ENCODE data around the gene LRRFIP1. TPM values are rescaled to one million over a fixed set of nuclear protein-coding genes. Genes with fewer than 3 reads are reported as not detected.
A peak's percentile ranks its signal among the peaks of the same experiment; 100 is the strongest.
"Not testable (repeated sequence)": the region's sequence is repeated elsewhere in the genome, so short reads cannot be mapped to it uniquely, and the experiment has no call there.

Gene LRRFIP1
- total RNA-seq, 1 experiment from 2014 or later, result 29.9 TPM

DNA sequence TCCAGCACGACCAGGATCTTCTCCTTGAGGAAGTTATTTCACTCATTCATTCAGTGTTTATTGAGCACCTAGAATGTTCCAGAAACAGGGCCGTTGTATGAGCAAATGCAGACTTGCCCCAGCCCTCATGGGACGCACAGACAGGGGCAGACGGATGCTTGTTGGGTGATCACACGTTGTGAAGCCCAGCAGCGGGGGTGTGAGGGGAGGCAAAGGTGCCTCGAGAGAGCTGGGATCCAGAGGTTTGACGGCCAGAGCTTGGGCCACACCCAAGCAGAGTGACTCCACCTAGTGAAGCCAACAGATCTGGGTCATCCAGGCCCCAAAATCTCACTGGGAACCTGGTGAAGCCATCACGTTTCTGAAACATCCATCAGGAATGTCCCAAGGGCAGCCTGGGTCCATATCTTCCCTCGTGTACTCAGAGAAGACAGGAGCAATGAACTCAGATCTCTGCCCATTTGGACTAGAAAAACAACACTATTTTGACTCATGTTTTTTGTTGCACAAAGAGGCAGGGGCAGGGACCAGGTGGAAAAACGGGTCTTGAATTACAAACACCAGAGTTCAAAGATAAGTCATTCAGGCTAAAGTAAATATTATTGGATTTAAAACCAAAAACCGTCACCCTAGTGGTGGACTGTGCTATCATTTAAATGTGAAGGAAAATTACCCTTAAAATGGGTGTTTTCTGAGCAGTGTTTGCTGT is 116.3 kb downstream of the LRRFIP1 start:
- peak; percentile 43 for DNase-seq (ENCODE audit: low read depth)

DNA sequence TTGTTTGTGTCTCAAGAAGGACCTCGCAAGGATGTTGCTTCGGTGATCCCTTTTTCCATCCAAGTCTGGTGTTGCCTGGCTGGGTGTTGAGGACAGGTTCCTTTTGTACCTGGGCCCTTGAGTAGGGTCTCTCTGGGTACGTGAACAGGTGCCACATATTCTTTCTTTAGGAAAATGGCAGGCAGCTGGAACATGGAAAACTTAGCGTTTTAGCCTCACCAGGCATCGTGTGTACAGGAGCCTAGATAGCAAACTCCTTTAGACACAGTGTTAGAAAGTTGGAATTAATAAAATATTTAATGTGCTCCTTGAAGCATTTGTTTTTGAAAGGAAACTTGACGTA is 116.9 kb downstream of the LRRFIP1 start:
- DNase-seq (ENCODE audit: low read depth), result no peak

DNA sequence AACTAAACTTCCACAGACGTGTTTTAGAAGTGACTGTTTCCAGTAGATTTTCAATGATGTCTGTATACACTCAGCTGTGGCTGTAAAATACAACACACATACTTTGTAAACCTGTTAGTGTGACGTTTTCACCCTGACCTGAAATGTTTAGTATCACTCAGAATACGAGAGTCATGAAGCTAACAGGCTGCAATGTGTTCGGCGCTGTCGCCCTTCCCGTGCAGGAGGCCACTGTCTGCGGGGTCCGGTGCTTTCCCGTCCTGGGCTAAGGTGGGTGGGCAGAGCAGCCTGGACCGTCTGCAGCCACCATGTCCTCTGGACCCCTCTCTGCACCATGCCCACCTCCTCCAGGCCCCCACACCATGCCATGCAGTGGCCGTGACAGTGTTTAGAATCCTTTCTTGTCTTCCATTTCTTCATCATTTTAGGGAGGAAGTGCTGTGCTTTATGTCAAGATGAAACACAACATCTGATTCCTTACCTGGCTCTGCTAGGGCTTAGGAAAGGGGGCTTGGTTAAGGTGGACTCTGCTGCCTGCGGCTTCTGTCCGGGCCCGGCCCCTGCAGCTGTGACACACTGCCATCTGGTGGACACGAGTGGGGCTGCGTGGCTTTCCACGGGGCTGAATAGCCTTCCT is 117.3 kb downstream of the LRRFIP1 start:
- peak; percentile 36 for DNase-seq (ENCODE audit: low read depth)

DNA sequence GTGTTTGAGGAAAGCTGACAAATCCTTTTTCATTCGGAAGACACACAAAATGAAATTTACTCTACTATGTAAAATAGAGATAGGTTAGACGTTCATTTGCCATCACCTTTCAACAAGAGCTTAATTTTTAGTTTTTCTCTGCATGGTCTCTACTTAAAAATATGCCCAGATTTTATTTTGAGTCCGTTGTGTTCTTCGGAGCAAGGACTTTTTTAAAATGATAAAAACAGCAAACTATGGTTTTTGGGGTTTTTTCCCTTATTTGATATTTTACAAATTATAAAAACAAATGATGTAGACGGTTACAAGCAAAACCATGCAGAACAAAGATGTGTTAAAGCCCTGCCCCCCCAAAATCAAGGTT is 117.8 kb downstream of the LRRFIP1 start:
- no peak for DNase-seq (ENCODE audit: low read depth)

DNA sequence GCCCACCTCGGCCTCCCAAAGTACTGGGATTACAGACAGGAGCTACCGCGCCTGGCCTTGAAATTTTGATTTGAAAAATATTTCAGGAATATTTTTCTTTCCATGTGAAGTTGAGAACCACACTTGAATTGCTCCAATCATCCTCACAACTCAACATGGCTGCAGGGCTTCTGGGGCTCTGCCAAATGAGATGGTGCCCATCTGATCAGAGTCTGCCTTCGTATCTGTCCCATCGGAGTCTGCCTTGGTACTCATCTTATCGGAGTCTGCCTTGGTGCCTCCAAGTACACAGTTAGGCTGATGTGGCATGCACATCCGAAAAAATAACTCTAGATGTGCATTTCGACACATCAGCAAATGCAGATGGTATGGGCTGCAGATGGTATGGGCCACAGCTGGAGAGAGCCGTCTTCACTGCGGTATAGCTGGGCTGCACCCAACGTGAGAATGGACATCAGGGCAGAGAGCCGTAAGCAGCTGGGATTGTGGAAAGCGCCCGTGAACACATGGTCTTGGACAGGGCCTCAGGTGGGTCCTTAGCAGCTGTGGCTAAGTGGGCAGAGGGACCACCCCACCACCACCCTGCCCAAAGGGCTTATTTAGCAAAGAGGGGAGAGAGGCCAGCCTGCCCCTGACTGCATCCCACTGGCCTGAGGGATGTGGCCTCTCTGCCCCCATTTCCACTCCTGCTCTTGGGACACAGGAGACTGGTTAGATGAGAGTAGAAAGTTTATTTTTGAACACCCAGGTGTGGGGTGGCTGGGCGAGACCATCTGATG is 119.1 kb downstream of the LRRFIP1 start:
- DNase-seq (ENCODE audit: low read depth), result no peak

DNA sequence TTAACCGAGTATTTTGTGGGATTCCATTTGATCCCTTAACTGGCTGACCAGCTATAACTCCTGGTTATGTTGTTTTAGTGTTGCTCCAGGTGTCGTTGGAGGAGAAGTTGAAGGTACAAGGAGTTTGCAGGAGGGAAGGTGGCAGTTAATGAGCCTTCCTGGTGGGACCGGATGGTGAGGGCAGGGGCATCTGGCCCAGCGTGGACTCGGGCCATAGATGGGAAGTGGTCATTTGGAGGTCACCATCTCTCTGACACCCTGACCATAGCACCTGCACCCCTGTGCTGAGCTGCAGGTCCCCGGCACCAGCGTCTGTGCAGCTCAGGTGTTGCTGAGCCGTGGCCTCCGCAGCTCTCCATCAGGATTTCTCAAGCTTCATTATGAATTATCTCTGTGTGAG is 119.8 kb downstream of the LRRFIP1 start:
- no peak for DNase-seq (ENCODE audit: low read depth)

DNA sequence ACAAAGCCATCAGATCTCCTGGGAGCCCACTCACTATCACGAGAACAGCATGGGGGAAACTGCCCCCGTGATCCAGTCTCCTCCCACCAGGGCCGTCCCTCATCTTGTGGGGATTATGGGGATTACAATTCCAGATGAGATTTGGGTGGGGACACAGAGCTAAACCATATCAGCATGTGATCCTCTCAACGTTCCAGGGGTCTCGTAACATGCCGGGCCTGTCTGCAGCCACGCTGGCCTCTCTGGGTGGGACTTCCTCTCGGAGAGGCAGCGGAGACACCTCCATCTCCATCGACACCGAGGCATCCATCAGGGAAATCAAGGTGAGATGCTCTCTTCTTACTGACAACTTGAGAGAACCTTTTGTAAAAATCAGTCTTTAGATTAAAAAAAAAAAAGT is 121.6 kb downstream of the LRRFIP1 start:
- no peak for DNase-seq (ENCODE audit: low read depth)

DNA sequence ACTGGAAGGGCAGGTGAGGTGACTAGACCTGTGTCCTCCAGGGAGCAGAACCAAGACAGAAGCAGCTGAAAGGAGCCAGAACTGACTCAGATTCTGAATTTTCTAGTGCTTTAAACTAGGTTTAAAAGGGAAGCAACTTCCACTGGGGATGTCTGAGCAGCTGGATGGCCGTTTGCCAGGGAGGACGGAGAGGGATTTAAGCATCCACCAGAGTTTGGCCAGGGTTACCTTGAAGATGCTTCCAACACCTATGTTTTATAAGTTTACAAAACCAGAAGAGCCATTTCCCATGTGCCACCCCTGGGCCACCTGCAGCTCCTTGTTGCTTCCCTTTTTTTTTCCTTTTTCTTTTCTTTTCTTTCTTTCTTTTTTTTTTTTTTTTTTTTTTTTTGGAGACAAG is 122.6 kb downstream of the LRRFIP1 start:
- DNase-seq (ENCODE audit: low read depth), result no peak

DNA sequence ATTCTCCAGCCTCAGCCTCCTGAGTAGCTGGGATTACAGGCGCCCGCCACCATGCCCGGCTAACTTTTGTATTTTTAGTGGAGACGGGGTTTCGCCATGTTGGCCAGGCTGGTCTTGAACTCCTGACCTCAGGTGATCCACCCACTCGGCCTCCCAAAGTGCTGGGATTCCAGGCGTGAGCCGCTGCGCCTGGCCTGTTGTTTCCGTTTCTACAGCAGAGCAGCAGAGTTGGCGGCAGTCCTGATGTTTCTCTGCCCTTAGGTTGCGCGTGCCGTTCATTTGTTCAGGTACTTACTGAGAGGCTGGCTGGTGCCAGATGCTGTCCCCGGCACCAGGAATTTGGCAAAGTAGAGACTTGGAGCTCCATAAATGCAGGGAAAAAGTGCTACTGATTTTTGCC is 123.1 kb downstream of the LRRFIP1 start:
- not testable (repeated sequence) for DNase-seq (ENCODE audit: low read depth)

DNA sequence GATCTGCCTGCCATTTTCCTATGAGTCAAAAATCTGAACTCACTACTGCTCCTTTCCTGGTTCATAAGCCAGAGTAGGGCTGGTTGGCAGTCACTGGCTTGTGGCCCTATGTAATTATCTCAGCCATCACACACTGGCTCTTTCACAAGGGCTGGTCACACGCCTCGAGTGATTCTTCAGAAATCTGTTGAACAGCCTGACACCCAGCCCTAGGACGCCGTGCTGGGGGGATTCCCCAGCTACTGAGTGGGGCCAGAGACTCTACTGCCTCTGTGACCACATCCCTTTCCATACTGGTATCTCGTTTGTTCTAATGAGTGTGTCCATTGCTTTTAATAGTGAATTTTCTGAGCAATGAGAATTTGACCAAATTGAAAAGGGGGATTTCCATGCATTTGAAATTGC is 125.4 kb downstream of the LRRFIP1 start:
- no peak for DNase-seq (ENCODE audit: low read depth)

DNA sequence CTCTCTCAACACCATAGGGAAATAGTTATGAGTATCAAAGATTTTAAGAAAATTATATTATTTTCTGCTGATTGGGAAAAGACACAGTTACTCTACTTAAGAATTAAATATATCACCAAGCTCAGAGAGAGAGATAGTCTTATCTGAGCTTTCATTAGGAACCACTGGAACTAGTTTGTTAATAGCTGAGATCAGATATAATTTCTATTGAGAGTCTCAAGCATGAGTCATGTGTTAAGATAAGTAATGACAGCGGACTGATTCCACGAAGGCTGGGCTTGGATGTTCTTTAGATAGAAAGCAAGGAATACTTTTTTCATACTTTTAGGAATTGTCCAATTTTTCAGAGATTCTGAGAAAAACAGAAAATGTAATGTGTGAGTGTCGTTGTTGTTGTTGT is 126.8 kb downstream of the LRRFIP1 start:
- DNase-seq (ENCODE audit: low read depth), result no peak

DNA sequence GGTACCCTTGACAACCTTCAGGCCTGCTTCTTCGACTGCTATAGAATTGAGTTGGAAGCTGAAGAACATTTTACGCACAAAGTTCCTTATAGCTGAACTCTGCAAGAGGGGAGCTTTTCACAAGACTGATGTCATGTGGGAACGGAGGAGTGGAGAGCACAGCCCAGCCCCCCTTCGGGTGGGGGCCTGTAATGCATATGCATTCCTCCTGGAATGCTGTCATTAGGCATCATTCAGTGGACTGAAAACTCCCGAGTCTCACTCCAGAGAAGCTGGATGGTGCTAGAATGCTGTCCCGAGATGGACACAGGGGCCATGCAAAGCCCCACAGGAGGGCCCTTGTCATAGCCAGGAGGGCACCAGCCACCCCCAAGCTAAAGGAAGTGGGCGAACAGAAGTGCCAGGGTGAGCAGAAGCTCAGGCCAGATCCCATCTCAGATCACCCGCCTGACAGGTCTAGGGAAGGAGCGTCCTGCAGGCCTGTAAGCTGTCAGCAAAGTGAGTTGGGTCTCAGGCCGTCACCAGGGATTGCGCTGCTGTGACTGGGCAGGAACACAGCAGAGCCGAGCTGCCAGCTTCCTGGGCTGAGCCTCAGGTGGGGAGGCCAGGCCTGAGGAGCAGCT is 127.3 kb downstream of the LRRFIP1 start:
- DNase-seq (ENCODE audit: low read depth), result no peak

DNA sequence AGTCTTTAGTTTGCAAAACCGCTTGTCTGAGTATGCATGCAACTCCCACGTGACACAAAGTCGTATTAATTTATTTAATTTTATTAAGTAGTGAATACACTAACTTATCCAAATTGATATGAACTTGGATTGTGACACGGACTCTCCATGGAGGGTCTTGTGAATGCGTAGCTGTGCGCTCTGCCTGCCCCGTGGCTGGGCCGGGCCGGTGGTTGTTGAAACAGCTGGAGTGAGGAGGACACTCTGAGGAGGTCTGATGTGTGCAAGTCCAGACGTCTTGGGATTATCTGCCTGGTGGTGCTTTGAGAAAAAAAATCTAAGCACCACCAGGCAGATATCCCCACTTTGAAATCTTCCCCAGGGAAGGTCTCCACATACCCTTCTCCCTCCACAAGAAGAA is 130.2 kb downstream of the LRRFIP1 start:
- DNase-seq (ENCODE audit: low read depth), result no peak

DNA sequence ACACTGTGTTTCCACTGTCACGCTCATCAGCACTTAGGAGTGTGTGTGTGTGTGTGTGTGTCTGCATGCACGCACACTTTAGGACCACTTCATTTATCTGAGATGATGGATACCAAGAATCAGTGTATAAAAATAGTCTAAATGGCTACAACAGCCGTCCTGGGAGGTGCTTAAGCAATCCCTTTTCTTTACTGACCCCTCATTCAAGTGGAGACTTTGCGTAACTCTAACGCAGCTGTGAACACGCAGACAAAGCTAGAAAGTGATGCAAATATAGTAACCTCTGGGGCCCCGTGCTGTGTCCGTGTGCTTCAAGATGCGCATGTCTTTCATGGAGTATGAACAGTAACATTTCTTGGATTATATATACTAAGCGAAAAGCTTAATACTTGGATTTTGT is 130.8 kb downstream of the LRRFIP1 start:
- DNase-seq (ENCODE audit: low read depth), result no peak

DNA sequence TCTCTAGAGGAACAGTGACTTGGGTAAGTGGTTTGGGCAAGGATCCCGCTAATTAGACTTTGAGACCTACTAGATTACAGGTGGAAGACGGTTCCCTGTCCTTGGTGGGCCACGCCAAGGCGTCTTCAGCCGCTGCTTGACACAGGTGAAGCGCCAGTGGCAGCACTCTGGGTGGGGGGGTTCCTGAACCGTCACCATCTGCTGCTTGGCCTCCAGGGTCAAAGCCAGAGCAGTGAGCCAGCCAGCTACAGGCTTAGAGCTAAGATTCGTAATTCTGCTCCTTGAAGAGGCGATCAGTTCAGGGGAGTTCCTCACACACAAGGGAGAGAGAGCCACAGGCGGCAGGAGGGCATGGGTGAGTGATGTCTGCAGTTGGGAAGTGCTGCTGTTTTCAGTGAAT is 131.8 kb downstream of the LRRFIP1 start:
- no peak for DNase-seq (ENCODE audit: low read depth)

DNA sequence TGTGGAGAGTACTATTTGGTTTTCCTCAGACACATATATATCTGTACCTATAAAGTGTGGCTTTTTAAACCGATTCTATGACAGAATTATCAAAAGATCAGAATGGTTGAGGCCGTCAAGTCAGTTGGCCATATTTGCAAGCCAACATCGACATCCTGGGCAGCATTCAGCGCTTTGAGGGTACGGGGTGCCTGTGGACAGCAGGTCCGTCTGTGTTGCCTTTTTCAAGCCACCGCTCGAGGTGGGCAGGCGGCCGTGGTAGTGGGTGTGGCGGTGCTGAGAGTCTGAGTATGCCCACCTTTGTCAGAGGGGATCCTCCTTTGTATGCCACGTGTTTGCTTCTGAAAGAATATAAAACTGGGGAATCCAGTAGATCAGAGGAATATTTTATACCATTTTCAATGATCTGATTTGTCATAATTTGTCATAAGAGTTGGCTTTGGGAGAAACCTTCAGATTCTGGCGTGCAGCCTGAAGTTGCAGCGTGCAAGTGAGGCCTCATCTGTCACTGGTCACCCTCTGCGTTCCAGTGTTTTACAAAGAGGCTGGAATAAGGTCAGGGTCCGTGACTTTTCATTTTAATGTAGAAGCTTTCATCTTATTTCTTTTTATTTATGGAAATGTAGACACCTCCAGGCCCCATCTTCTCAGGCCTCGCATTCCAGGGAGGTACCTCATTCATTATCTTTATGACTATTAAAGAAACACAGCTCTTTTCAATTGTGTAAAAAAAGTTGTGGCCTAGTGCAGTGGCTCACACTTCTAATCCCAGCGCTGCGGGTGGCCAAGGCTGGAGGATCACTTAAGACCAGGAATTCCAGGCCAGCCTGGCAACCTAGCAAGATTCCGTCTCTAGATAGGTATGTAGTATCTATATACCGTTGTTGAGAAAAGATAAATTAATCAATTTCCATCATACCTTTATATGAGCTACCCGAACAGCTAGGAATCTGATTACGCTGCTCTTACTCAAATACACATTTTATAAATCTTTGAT is 133.4 kb downstream of the LRRFIP1 start:
- DNase-seq (ENCODE audit: low read depth), result no peak

DNA sequence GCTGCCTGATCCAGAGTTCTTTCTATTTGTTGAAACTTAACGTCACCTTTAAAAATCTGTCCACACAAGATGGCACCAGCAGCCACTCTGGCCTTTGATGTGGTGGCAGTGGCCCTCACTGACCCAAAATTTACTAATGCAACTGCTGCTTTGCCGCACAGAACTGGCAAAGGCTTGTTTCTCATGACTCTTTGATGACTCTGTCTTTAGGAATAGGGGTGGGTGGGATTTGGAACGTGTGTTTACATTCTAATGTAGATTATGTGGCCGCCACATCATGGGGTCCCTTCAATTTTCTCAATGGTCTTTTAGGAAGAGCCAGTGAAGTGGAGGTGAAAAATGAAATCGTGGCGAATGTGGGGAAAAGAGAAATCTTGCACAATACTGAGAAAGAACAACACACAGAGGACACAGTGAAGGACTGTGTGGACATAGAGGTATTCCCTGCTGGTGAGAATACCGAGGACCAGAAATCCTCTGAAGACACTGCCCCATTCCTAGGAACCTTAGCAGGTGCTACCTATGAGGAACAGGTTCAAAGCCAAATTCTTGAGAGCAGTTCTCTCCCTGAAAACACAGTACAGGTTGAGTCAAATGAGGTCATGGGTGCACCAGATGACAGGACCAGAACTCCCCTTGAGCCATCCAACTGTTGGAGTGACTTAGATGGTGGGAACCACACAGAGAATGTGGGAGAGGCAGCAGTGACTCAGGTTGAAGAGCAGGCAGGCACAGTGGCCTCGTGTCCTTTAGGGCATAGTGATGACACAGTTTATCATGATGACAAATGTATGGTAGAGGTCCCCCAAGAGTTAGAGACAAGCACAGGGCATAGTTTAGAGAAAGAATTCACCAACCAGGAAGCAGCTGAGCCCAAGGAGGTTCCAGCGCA is 135.2 kb downstream of the LRRFIP1 start:
- peak; percentile 3 for DNase-seq (ENCODE audit: low read depth)

DNA sequence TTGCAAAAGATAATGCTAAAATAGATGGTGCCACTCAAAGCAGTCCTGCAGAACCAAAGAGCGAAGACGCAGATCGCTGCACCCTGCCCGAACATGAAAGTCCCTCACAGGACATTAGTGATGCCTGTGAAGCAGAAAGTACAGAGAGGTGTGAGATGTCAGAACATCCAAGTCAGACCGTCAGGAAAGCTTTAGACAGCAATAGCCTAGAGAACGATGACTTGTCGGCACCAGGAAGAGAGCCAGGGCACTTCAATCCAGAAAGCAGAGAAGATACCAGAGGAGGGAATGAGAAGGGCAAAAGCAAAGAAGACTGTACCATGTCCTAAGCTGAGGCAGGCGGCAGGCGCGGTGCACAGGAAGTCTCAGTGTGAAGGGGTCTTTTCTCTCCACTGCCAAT is 136.4 kb downstream of the LRRFIP1 start:
- DNase-seq (ENCODE audit: low read depth), result no peak

DNA sequence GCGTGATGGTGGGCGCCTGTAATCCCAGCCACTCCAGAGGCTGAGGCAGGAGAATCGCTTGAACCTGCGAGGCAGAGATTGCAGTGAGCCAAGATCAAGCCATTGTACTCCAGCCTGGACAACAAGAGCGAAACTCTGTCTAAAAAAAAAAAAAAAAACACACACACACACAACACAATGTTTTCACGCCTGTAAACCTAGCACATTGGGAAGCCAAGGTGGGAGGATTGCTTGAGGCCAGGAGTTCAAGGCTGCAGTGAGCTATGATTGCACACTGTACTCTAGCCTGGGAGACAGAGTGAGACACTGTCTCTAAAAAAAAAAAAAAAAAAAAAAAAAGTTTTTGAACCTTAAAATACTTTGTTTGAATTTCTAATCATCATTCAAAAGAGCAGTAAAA is 137.7 kb downstream of the LRRFIP1 start:
- DNase-seq (ENCODE audit: low read depth), result not testable (repeated sequence)

DNA sequence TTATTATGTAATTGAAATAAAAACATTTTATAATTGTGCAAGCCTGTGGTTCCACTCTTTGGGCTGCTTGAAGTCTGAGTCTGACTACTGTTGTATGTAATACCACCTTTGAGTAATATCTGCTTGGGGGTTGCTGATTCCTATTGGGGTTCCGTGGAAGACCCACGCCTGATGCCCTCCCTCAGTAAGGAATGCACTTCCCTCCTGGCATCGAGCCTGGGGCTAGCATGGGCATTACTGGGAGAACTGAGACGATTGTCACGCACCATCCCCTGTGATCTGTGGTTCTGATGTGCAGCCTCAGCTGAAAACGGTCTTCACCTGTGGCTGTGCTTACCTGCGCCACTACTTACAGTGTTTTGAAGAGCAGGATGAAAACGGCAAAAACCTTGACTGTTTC is 138.5 kb downstream of the LRRFIP1 start:
- DNase-seq (ENCODE audit: low read depth), result no peak
